Left kidney (tissue), 8 donors: Measurements from ENCODE around the gene IL13. TPM values are rescaled to one million over a fixed set of nuclear protein-coding genes. Genes with fewer than 3 reads are reported as not detected.
"Not testable (repeated sequence)": the region's sequence is repeated elsewhere in the genome, so short reads cannot be mapped to it uniquely, and the experiment has no call there.

Experiments
- DNase-seq: peaks from one replicate; pipeline ENCODE4 v3.0.0-alpha.2; 2013
- long read RNA-seq, 8 donors: transcript quantifications; one replicate each; lab custom pipeline, GENCODE V29; 2026
- polyA plus RNA-seq: library from polyadenylated mRNA; unstranded; fragments of 120-200 nt; gene quantifications from one replicate; pipeline ENCODE4 v1.2.1, GENCODE V29; 2013; ENCODE audit not compliant: insufficient read length

Gene IL13
- polyA plus RNA-seq: 0.08 TPM
- long read RNA-seq, donor 1: 0 reads
- long read RNA-seq, donor 2: 0 reads
- long read RNA-seq, donor 3: 0 reads
- long read RNA-seq, donor 4: 0 reads
- long read RNA-seq, donor 5: 0 reads
- long read RNA-seq, donor 6: 0 reads
- long read RNA-seq, donor 7: 0 reads
- long read RNA-seq, donor 8: 0 reads

- DNase-seq: no peak
Measured at GRCh38 chr5:132657676-132658380, at the start of gene IL13. Gene IL13 (plus strand): TSS chr5:132658173. CDS start chr5:132658187, 14 bp downstream.

DNA sequence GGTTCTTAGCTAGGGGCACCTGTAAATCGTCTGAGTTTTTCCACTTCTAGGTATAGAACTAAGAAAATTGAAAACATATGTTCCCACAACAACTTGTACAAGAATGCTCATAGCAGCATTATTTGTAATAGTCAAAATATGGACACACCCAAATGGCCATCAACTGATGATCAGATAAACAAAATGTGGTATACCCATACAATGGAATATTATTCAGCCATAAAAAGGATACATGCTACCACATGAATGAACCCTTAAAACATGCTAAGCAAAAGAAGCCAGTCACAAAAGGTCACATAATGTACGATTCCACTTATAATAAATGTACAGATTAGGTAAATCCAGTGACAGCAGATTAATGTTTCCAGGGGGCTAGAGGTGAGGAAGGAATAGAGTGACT, 46.0 kb upstream of the IL13 start:
- no peak for DNase-seq

DNA sequence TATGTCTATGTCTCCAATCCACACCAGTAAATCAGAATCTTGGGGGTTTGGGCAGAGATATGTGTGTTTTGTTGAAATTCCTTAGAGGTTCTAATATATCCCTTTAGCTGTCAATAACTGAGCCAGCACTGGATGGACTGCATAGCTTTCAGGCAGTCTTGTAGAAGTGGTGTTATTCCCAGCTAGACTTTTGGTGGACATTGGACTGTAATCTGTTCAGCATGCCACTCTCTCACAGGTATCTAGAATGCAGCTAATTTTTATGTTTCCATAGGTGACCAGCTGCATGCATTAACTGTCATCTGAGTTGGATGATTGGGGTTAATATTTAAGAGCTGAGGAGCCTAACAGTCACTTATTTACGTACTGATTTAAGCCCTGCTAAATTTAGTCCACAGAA, 45.1 kb upstream of the IL13 start:
- no peak for DNase-seq

- DNase-seq: no peak
Measured at GRCh38 chr5:132621699-132622098, 36.3 kb upstream of the IL13 start.

DNA sequence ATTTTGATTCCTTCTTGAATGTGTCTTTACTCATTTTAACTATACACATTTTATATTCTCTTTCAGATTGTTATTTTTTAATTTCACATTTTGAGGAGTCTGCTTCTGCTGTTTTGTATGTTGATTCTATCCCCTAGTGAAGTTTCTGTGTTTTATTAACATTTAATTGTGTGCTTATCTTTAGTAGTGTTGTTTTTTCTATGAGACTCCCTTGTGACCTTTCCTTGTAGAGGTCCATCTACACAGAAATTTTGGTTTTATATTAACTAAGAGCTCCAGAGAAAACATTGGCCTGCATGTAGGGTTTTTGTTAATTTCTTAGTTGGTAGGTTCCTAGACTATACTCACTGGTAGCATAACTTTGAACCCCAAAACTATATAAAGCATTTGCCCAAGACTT, 35.4 kb upstream of the IL13 start:
- DNase-seq: no peak

DNA sequence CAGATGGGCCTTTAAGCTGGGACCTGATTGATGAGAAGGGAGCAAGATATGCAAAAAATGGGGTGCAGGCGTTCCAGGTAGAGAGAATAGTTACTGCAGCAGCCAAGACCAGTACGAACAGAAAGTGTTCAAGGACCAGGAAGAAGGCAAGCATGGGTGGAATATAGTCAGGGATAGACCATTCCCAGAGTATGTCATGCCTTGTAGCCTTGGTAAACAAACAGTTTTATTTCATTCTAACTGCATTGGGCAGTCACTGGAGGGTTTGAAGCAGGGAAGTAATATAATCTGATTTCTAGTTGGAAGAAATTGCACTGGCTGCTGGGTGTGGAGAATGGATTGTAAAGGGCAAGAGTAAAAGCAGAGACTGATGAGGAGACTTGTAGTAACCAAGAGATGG, 30.5 kb upstream of the IL13 start:
- DNase-seq: no peak

DNA sequence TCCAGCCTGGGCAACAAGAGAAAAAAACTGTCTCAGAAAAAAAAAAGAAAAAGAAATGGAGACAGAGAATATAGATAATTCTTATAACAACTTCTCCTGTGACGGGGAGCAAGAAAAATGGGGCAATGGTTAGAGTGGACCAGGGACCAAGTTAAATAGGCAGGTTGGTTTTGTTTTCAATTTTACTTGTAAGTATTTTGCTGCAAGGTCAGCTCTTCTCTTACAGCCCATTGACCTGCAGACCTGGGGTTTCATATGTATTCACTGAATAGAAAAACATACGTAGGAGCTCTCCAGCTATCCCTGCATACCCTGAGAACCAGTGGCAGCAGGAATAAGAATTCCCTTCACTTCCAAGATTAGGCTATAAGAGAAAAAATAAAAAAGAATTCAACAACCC, 29.2 kb upstream of the IL13 start:
- no peak for DNase-seq

DNA sequence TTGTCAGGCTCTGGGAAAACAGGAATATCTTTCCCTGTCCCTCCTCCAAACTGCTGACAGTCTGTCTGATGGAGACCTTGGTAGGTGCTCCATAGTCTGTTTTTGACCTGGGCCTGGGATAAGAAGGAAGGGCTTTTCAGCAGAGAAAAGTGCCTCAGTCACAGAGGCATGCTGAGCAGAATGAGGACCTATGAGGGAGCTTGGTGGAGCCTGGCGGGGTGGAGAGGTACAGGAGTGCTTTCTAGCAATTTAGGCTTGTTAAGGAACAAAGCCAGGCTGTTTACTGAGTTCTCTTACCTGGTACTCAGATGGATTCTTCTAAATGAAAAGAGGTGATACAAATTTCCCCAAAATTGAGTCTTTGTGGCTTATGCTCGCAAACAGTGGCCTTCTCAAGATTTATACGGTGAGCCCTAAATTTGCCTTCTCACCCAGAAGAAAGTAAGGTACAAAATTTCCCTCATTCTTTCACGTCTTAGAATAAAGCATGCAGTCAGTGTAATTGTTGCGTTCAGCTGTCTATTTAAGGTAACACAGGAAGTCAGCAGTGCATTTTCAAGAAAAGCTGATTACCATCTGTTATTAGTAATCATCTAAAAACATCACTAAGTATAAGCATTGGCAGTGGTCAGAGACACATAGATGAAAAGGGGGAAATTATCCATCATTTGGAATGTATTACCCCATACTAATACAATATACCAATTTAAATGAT, 28.6 kb upstream of the IL13 start:
- no peak for DNase-seq

- DNase-seq: not testable (repeated sequence)
Measured at GRCh38 chr5:132633587-132633986, 24.4 kb upstream of the IL13 start.

- no peak for DNase-seq
Measured at GRCh38 chr5:132635873-132636272, 22.1 kb upstream of the IL13 start.

GRCh38 chr5:132637241-132637640, 20.7 kb upstream of the IL13 start:
- no peak for DNase-seq

DNA sequence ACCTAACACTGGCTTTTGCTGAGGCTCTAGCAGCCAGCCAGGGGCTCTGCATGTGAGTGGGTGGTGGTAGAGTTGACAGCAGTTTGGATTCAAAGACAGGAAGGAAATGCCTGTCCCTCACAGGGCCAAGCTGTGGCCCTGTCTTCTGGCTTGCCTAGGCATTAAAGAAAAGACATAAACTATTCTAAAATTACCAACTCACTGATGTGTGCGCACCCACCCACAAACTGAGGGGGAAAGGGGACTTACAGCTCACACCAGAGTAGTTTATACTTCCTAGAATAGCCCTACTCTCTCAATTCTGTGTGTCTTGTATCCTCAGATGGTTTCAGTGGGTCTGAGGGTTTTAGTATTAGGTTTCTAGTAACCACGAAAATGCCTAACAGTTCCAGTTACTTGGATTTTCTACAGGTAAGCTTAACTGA, 18.3 kb upstream of the IL13 start:
- no peak for DNase-seq

- no peak for DNase-seq
Measured at GRCh38 chr5:132640613-132641012, 17.4 kb upstream of the IL13 start.

- DNase-seq: no peak
Measured at GRCh38 chr5:132641241-132641723, 16.7 kb upstream of the IL13 start.

DNA sequence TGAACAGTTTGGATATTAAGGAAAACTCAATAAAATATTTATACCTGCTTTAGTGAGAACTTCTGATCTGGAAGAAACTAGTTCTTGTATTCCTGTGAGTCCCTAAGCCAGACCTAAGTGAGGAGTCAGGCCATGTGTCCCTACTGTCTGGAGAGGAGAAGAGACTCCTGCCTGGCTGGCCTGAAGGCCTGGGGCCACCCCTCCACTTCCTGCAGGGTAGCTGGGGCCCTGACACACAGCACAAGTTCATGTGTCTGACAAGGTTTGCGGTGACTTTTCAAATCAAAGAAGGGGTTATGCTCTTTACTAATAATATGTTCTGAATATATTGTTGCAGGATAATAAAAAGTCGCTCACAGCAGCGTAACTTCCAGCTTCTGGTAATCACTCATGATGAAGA, 16.1 kb upstream of the IL13 start:
- DNase-seq: no peak

- no peak for DNase-seq
Measured at GRCh38 chr5:132644177-132644576, 13.8 kb upstream of the IL13 start.

DNA sequence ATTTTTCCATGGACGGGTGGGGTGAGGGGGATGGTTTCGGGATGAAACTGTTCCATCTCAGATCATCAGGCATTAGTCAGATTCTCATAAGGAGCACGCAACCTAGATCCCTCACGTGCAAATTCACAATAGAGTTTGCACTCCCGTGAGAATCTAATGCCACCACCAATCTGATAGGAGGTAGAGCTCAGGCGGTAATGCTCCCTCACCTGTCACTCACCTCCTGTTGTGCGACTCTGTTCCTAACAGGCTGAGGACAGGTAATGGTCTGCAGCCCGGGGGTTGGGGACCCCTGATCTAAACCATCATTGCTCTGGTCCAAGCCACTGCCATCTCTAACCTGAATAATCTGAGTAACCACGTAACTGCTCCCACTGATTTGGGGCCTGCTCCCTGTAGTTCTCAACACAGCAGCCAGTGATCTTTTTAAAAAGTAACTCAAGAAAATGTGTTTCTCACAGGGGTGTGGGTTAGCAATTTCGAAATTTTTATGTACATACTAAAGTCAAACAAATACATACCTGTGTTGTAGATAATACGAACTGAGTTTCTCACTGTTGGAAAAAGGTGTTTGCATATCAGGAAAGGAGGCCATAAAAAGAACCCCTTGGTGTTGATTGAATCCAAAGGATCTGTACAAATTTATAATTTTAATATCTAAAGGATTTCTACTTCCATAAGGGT, 11.2 kb upstream of the IL13 start:
- DNase-seq: no peak

DNA sequence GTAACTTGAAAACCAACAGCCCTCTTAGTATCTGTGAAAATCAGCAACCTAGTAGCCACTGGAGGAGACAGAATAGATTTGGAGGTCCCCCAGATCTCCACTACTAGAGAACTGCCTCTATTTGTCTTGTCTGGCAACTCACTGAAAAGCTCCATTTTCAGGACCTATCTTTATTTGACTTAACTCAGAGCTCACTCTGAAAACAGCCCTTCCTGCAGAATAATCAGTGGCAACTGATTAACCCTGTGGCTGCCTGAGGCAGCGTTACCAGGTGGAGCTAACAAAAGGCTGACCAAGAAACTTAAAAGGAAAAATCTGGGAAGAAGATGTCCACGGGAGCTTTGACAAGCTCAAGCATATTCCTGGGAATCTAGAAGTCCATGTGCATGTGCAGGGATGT, 10.5 kb upstream of the IL13 start:
- DNase-seq: no peak

- DNase-seq: no peak
Measured at GRCh38 chr5:132648355-132648754, 9.6 kb upstream of the IL13 start.

- no peak for DNase-seq
Measured at GRCh38 chr5:132651838-132652469, 6.0 kb upstream of the IL13 start.

GRCh38 chr5:132653716-132654115, 4.3 kb upstream of the IL13 start:
- DNase-seq: no peak
